GM11168 (cell line): ENCODE results near the gene FALEC.

Experiments used
- in situ Hi-C: fragments of 300-500 bp; cut with MboI; formaldehyde crosslinking; loops from one replicate; pipeline ENCODE4 v1.12.0; 2022; ENCODE audit warnings: low sequenced_read_pairs; ENCODE audit not compliant: unreplicated experiment

The FALEC gene

GRCh38 chr1:150515328-150516049, at the start of gene FALEC:
TSS of gene FALEC (plus strand) at chr1:150515752.
- in situ Hi-C loops: no loop called here

GRCh38 chr1:150466964-150467363, 48.6 kb upstream of the FALEC start:
- in situ Hi-C loops: no loop called here

DNA sequence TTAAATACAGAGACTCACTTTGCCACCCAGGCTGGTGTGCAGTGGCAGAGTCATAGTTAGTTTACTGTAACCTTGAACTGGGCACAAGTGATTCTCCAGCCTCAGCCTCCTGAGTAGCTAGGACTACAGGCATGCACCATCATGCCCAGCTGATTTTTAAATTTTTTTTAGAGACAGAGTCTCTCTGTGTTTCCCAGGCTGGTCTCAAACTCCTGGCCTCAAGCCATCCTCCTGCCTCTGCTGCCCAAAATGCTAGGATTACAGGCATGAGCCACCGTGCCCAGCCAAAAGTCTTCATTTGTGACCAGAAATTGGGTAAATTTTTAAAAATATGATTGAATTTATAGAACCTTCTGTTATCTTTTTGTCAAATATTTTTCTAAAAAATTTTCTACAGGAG, 46.3 kb upstream of the FALEC start:
- in situ Hi-C loops: no loop called here

GRCh38 chr1:150472601-150473200, 42.9 kb upstream of the FALEC start:
- in situ Hi-C loops: no loop called here

DNA sequence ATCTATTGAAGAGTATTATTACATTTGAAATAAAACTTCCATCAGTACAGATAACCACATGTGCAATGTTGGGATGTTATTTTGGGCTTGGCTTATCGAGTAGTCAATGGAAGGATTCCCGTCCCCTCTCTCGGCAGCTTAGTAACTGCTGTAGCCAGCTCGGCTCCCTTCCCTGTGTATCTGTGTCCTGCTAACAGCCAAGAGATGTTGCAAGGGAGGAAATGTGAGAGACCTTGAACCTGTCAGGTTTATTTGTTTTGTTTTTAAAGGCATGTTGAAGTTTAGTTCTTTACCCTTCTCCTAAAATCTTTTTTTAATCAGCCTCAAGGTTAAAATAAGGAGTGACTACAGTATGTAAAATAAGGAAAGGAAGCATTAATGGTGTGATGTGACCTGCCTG, 41.9 kb upstream of the FALEC start:
- in situ Hi-C loops: no loop called here

- in situ Hi-C loops: no loop called here
These were observed 40.7 kb upstream of the FALEC start for GRCh38 chr1:150474869-150475268.

GRCh38 chr1:150476754-150477153, 38.8 kb upstream of the FALEC start:
- in situ Hi-C loops: no loop called here

DNA sequence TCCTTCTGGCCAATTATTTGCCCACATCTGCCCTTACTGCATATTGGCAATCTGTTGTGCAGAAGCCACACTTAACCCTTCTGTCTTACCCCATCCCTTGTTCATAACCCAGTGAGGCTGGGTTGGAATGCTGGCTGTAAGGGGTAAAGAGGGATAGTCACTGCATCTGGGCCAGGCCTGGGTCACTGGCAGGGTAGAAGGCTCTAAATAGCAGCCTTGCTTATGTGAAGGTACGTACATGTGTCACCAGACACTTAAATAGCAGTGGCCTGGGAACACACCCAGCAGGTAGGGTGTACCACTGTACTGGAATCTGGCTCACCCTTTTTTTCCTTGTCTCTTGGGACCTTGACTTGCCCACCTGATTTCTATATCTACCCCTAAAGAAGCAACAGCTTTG, 38.2 kb upstream of the FALEC start:
- in situ Hi-C loops: no loop called here

- in situ Hi-C loops: no loop called here
These were observed 37.8 kb upstream of the FALEC start for GRCh38 chr1:150477733-150478132.

- in situ Hi-C loops: no loop called here
These were observed 36.2 kb upstream of the FALEC start for GRCh38 chr1:150479370-150479769.

DNA sequence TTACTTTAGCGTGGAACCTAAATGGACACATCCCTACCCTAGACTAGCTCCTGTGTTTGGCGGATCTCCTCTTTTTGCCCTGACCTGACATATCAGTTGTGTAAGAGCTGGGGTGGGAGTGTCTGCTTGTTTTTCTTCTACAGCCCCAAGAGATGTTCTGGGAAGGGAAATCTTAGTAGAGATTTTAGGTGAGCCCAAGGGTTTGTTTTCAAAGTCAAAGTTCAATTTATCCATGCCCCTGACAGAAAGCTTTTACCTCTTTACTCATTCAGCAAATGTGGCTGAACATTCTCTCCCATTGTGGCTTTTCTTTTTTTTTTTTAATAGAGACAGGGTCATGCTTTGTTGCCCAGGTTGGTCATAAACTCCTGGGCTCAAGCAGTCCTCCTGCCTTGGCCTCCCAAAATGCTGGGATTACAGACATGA, 35.6 kb upstream of the FALEC start:
- in situ Hi-C loops: no loop called here

DNA sequence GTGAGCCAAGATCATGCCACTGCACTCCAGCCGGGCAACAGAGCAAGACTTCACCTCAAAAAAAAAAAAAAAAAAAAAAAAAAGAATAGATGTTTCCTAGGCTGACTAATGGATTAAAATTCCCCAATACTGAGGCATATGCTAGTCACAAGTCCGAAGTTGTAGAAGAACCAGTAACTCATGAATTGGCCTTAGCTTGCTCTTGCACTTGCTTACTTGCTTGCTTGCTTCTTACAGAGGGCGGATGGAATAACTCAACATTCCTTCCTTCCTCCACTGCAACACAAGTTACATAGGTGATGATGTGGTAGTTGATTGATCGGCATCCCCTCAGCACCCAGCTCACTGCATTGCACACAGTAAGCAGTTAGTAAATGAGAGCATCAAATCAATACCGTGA, 31.1 kb upstream of the FALEC start:
- in situ Hi-C loops: no loop called here

DNA sequence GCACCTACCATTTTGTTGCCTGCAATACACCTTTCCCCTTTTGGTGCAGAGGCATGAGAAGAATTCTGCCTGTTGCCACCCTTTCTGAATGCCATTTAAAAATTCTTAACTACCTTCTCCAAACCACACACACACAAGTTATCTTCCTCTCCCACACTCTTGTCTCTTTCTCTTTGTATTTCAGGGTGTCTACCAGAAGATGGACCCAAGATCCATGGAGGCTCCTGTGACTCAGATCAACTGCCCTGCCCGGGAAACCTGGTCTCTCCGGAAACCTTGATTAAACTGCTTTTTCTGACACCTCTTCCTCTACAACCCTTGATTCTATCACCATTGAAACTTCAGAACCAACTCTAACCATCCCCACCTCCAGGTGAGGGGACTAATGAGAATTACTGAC, 30.7 kb upstream of the FALEC start:
- in situ Hi-C loops: no loop called here

- in situ Hi-C loops: no loop called here
These were observed 28.4 kb upstream of the FALEC start, which contains the start of gene TARS2 for GRCh38 chr1:150486966-150487762. TSS of gene TARS2 (plus strand) at chr1:150487419. CDS start at chr1:150487451, 32 bp downstream.

- in situ Hi-C loops: no loop called here
These were observed 27.8 kb upstream of the FALEC start for GRCh38 chr1:150487763-150488115.

- in situ Hi-C loops: no loop called here
These were observed 22.4 kb upstream of the FALEC start for GRCh38 chr1:150493175-150493574.

- in situ Hi-C loops: no loop called here
These were observed 17.2 kb upstream of the FALEC start for GRCh38 chr1:150498342-150498741.

DNA sequence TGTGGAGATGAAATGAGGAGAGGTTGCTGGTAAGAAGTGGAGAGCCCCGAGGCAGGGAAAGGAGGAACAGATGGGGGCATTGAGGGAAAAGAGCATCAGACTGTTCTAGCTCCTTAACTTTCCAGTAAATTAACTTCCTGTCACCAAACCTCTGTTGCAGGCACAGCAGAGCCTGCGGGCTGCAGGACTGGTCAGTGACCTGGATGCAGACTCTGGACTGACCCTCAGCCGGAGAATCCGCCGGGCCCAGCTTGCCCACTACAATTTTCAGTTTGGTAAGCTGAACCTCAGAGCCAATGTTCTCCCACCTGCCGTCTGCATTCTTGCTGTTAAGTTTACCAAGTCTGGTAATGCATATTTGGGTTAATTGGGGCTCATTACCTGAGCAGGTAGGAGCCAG, 10.1 kb upstream of the FALEC start:
- in situ Hi-C loops: no loop called here

DNA sequence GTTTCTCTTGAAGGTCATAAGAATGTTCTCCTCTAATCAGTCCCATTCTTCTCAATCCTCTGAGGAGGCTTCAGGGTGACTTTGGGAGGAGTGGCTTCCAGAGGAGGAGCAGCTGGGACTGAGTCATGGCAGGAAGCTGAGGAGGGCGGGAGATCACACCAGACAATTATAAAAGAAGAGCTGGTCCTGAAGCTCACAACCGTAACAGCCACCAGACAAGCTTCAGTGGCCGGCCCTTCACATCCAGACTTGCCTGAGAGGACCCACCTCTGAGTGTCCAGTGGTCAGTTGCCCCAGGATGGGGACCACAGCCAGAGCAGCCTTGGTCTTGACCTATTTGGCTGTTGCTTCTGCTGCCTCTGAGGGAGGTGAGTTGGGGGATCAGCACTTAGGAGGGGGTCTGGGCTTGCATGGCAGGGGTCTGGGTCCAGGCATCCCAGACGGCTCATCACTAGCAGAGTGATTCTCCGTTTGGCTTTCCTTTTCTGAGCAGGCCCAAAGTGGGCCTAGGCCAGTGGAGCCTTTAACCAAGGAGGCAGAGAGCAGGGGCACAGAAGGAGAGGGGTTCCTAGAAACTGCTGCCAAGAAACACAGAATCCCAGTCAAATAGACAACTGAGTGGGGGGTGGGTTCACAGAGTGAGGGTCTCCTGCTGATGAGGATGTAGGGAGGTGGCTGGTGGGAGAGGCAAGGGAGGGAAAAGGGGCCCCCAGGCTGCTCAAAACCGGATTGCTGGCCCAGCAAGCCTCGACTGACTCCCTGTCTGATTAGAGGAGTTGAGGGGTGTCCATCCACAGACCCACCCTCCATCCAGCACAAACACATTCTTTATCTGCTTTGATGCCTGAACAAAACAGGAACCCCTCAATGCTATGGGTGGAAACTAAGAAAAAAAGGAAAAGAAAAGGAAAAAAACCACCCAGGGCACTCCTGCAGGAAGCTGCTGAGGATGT, 7.4 kb upstream of the FALEC start, which contains the start of gene ECM1:
Gene ECM1, plus strand, starts transcription at position 198 of the 953 bp plus-strand sequence. Its CDS starts 101 bp downstream, at position 299.
- in situ Hi-C loops: no loop called here

DNA sequence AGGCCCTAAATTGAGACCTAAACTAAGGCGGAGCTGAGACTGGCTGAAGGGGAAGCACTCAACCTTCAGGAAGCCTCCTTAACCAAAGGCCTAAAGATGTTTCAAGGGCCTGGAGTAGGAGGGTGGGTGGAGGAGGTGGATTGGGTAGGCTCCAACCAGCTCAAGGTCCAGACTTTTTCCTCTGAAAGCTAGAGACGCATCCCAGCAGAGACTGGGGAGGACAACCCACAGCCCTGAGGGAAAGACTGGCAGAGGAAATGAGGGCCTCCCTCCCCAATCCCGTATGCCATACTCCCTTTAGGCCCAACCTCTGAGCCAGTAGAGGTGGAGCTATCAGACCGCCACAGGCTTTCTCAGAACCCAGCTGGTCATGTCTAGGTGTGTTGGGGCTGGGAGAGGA, 6.6 kb upstream of the FALEC start:
- in situ Hi-C loops: no loop called here
